ENCODE results near the gene INO80. TPM values are rescaled to one million over a fixed set of nuclear protein-coding genes. Genes with fewer than 3 reads are reported as not detected.

The INO80 gene
- total RNA-seq, 2 donors from 2014 or later: 9.4 to 16.4 TPM

GRCh38 chr15:41066516-41066915 lies 49.6 kb downstream of the INO80 start:
- no peak for DNase-seq (ENCODE audit: low spot score)
- TF ChIP-seq CTCF (IDR thresholded peaks at IDR 0.05): no peak
- Histone ChIP-seq H3K9me3 (peaks cover 0 to 15% of the 10 kb centered on the region in 2 donors), H3K4me1 (no peaks in the 10 kb centered on the region), H3K4me3 (no peak overlapping the region), H3K36me3 (peaks cover 61% of the 10 kb centered on the region), H3K27ac (no peak overlapping the region), H3K27me3 (no peaks in the 10 kb centered on the region)

- H3K27ac ChIP-seq: no peak overlapping the region
- peaks cover 0 to 21% of the 10 kb centered on the region in 2 donors for H3K9me3 ChIP-seq
- no peak for DNase-seq (ENCODE audit: low spot score)
- no peak for TF ChIP-seq CTCF (IDR thresholded peaks at IDR 0.05)
- no peak overlapping the region for H3K4me3 ChIP-seq
- no peaks in the 10 kb centered on the region for H3K27me3 ChIP-seq
- peaks cover 58% of the 10 kb centered on the region for H3K36me3 ChIP-seq
- H3K4me1 ChIP-seq: no peaks in the 10 kb centered on the region
Observed at GRCh38 chr15:41061667-41062066, 54.4 kb downstream of the INO80 start.

- H3K27ac ChIP-seq: no peak overlapping the region
- no peaks in the 10 kb centered on the region for H3K4me1 ChIP-seq
- no peak overlapping the region for H3K4me3 ChIP-seq
- H3K36me3 ChIP-seq: peaks cover 70% of the 10 kb centered on the region
- no peak for DNase-seq (ENCODE audit: low spot score)
- no peak for TF ChIP-seq CTCF (IDR thresholded peaks at IDR 0.05)
- peaks cover 0 to 21% of the 10 kb centered on the region in 2 donors for H3K9me3 ChIP-seq
- no peaks in the 10 kb centered on the region for H3K27me3 ChIP-seq
Observed at GRCh38 chr15:41060505-41060904, 55.6 kb downstream of the INO80 start.

GRCh38 chr15:41056810-41057209 lies 59.3 kb downstream of the INO80 start:
- no peak for TF ChIP-seq CTCF (IDR thresholded peaks at IDR 0.05)
- no peak for DNase-seq (ENCODE audit: low spot score)
- H3K4me1 ChIP-seq: no peaks in the 10 kb centered on the region
- H3K9me3 ChIP-seq: peaks cover 0 to 9% of the 10 kb centered on the region in 2 donors
- no peaks in the 10 kb centered on the region for H3K27me3 ChIP-seq
- no peak overlapping the region for H3K27ac ChIP-seq
- peaks cover 89% of the 10 kb centered on the region for H3K36me3 ChIP-seq
- H3K4me3 ChIP-seq: no peak overlapping the region

- H3K9me3 ChIP-seq: no peaks in the 10 kb centered on the region
- TF ChIP-seq CTCF (IDR thresholded peaks at IDR 0.05): no peak
- peaks cover 89% of the 10 kb centered on the region for H3K36me3 ChIP-seq
- no peak for DNase-seq (ENCODE audit: low spot score)
- H3K4me3 ChIP-seq: no peak overlapping the region
- no peaks in the 10 kb centered on the region for H3K27me3 ChIP-seq
- H3K27ac ChIP-seq: no peak overlapping the region
- no peaks in the 10 kb centered on the region for H3K4me1 ChIP-seq
Observed at GRCh38 chr15:41055706-41056105, 60.4 kb downstream of the INO80 start.

- Histone ChIP-seq H3K4me1 (no peaks in the 10 kb centered on the region), H3K4me3 (no peak overlapping the region), H3K27ac (no peak overlapping the region), H3K27me3 (no peaks in the 10 kb centered on the region), H3K9me3 (no peaks in the 10 kb centered on the region), H3K36me3 (peaks cover 94% of the 10 kb centered on the region)
- no peak for TF ChIP-seq CTCF (IDR thresholded peaks at IDR 0.05)
- DNase-seq (ENCODE audit: low spot score): no peak
Observed at GRCh38 chr15:41051139-41051538, 64.9 kb downstream of the INO80 start.

All from right atrium auricular region (tissue), 2 donors.